Measurements from ENCODE around the gene SLCO2B1.

DNA sequence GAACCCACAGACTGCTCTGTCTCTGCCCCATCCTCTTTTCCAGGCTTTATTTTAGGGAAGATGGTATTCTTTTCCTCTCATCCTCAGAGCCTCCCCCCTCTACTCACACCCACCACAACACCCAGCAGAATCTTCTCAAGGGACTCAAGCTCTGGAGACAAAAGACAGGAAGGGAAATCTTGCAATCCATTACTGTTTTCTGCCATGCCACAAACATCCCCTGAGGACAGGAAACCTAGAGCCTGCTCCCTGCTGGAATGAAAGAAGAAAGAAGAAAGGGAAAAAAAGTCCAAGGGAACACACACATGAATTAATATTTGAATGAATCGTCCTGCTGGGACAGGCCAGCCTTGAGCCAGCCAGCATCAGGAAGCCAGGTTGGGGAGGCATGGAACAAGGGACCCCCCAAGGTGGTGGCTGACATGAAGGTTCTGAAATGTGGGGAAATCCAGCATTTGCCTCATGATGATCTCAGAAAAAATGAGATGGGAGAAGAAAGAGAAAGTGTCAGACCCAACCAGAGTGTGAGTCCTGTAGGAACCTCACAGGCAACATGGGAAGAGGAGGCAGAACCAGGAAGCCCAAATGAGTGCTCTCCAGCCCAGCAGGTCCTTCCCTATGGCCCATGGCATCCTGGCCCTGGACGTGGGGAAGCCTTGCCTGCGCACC is 34.0 kb downstream of the SLCO2B1 start:
- no peak for TF ChIP-seq POLR2A (IDR thresholded peaks at IDR 0.05)
- TF ChIP-seq, protein P1, sequence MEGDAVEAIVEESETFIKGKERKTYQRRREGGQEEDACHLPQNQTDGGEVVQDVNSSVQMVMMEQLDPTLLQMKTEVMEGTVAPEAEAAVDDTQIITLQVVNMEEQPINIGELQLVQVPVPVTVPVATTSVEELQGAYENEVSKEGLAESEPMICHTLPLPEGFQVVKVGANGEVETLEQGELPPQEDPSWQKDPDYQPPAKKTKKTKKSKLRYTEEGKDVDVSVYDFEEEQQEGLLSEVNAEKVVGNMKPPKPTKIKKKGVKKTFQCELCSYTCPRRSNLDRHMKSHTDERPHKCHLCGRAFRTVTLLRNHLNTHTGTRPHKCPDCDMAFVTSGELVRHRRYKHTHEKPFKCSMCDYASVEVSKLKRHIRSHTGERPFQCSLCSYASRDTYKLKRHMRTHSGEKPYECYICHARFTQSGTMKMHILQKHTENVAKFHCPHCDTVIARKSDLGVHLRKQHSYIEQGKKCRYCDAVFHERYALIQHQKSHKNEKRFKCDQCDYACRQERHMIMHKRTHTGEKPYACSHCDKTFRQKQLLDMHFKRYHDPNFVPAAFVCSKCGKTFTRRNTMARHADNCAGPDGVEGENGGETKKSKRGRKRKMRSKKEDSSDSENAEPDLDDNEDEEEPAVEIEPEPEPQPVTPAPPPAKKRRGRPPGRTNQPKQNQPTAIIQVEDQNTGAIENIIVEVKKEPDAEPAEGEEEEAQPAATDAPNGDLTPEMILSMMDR (IDR thresholded peaks at IDR 0.05), result no peak

All from Peyer's patch (tissue), 4 donors.